Bronchial epithelial cell (primary cell): ENCODE measurements around the gene DYNLT4. TPM values are rescaled to one million over a fixed set of nuclear protein-coding genes. Genes with fewer than 3 reads are reported as not detected.
"Not testable (repeated sequence)": the region's sequence is repeated elsewhere in the genome, so short reads cannot be mapped to it uniquely, and the experiment has no call there.

Experiments used
- DNase-seq: peaks from one replicate; pipeline ENCODE4 v3.0.0-alpha.2; 2010; ENCODE audit warnings: low read depth
- FAIRE-seq: peaks from 2 replicates; lab custom pipeline; 2011; peaks lifted over from hg19 to GRCh38; lab: Jason Lieb, UNC
- H3K27me3 ChIP-seq: 2 replicates; pipeline ENCODE4 v1.5.1; 2011; ENCODE audit warnings: low read length; ENCODE audit not compliant: control insufficient read depth, insufficient read depth
- H3K36me3 ChIP-seq: 2 replicates; pipeline ENCODE4 v1.5.1; 2011; ENCODE audit warnings: low read length; ENCODE audit not compliant: control insufficient read depth, insufficient read depth
- H3K4me3 ChIP-seq: 2 replicates; pipeline ENCODE4 v1.5.1; 2011; ENCODE audit warnings: mild to moderate bottlenecking, low read depth, low read length, control low read depth
- total RNA-seq: library from RNA; depleted of rRNA; stranded (reverse); fragments of >200 nt; gene quantifications from 2 replicates; pipeline ENCODE4 v1.2.1, GENCODE V29; 2014
- TF ChIP-seq, protein P1 (sequence below): IDR thresholded peaks from 2 replicates; pipeline ENCODE4 v1.5.1; 2011; ENCODE audit warnings: mild to moderate bottlenecking, moderate library complexity, low read length, control low read depth, inconsistent platforms; ENCODE audit not compliant: insufficient read depth, severe bottlenecking

Gene DYNLT4
- total RNA-seq, 1 donor from 2014 or later, result not detected

GRCh38 chr1:44812822-44813543, 5.8 kb upstream of the DYNLT4 start:
- Histone ChIP-seq H3K4me3 (no peak overlapping the region), H3K36me3 (peaks cover 1% of the 10 kb centered on the region), H3K27me3 (no peaks in the 10 kb centered on the region)
- TF ChIP-seq, protein P1, sequence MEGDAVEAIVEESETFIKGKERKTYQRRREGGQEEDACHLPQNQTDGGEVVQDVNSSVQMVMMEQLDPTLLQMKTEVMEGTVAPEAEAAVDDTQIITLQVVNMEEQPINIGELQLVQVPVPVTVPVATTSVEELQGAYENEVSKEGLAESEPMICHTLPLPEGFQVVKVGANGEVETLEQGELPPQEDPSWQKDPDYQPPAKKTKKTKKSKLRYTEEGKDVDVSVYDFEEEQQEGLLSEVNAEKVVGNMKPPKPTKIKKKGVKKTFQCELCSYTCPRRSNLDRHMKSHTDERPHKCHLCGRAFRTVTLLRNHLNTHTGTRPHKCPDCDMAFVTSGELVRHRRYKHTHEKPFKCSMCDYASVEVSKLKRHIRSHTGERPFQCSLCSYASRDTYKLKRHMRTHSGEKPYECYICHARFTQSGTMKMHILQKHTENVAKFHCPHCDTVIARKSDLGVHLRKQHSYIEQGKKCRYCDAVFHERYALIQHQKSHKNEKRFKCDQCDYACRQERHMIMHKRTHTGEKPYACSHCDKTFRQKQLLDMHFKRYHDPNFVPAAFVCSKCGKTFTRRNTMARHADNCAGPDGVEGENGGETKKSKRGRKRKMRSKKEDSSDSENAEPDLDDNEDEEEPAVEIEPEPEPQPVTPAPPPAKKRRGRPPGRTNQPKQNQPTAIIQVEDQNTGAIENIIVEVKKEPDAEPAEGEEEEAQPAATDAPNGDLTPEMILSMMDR, result no peak
- DNase-seq, result no peak
- FAIRE-seq, result no peak

GRCh38 chr1:44811234-44811633, 4.1 kb upstream of the DYNLT4 start:
- peaks cover 4% of the 10 kb centered on the region for H3K36me3 ChIP-seq
- DNase-seq (no peak), FAIRE-seq (no peak)
- no peaks in the 10 kb centered on the region for H3K27me3 ChIP-seq
- H3K4me3 ChIP-seq, result no peak overlapping the region
- TF ChIP-seq, protein P1, result no peak

DNA sequence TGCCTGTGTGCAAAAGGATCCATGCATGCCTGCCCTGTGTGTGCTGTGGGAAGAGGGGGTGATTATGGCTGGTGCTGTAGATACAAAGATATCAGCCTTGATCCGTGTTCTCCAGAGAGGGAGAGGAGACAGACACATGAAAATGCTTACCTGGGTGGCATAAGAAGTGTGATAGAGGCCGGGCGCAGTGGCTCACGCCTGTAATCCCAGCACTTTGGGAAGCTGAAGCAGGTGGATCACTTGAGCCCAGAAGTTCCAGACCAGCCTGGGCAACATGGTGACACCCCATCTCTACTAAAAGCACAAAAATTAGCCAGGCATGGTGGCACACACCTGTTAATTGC, 3.6 kb upstream of the DYNLT4 start:
- not testable (repeated sequence) for DNase-seq, H3K36me3 ChIP-seq, FAIRE-seq, H3K27me3 ChIP-seq, H3K4me3 ChIP-seq

DNA sequence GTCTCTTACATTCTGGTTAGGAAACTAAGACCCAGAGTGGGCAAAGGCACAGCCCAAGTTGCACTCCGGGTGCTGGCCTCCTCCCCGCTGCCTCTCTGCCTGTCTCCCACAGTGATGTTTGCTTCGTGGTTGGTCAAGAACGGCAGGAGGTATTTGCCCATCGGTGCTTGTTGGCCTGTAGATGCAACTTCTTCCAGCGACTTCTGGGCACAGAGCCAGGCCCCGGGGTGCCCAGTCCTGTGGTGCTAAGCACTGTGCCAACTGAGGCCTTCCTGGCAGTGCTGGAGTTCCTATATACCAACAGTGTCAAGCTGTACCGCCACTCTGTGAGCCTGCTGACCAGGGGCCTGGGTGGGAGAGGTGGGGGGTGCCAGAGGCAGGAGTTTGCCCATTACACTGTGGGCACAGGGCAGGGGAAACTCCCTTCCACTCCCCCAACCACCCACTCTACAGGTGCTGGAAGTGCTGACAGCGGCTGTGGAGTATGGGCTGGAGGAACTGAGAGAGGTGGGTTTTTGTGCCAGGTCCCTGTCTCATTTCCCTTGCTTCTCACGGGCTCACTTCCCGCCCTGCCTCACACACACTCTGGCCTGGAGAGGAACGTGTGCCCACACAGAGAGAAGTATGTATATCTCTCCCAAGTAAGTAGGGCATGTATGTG, 3.1 kb upstream of the DYNLT4 start:
- TF ChIP-seq, protein P1, result no peak
- FAIRE-seq, result peak; percentile 28
- Histone ChIP-seq H3K27me3 (no peaks in the 10 kb centered on the region), H3K36me3 (peaks cover 10% of the 10 kb centered on the region), H3K4me3 (no peak overlapping the region)
- DNase-seq, result no peak

- FAIRE-seq (no peak), DNase-seq (peak; percentile 46)
Observed at GRCh38 chr1:44808938-44809917, 2.1 kb upstream of the DYNLT4 start.

More at GRCh38 chr1:44808938-44809917, 2.1 kb upstream of the DYNLT4 start:
- Histone ChIP-seq H3K36me3 (peaks cover 14% of the 10 kb centered on the region), H3K27me3 (no peaks in the 10 kb centered on the region), H3K4me3 (no peak overlapping the region)
- TF ChIP-seq, protein P1, result no peak
